CD4-positive, alpha-beta T cell (primary cell): Measurements from ENCODE around the gene DDN. TPM values are rescaled to one million over a fixed set of nuclear protein-coding genes. Genes with fewer than 3 reads are reported as not detected.

ENCODE experiments used
- ATAC-seq: fragments of 200-7000 bp; cut with Tn5 transposase; one replicate; pipeline ENCODE4 v1.10.0; 2022; ENCODE audit warnings: mild to moderate bottlenecking; ENCODE audit not compliant: poor library complexity
- CTCF ChIA-PET: fragments of 350-600 bp; sonication (Branson Sonifier 250); formaldehyde crosslinking; loops from one replicate; lab custom pipeline; 2021; ENCODE audit warnings: antibody characterized with exemption, inconsistent platforms; lab: Charles Lee
- POLR2A ChIA-PET: fragments of 350-600 bp; sonication (Branson Sonifier 250); formaldehyde crosslinking; loops from one replicate; lab custom pipeline; 2021; ENCODE audit warnings: antibody characterized with exemption, inconsistent platforms; lab: Charles Lee
- DNase-seq, 14 experiments: peaks; one replicate each; pipeline ENCODE4 v3.0.0-alpha.2; 2013 to 2020; ENCODE audit warnings: mixed read lengths in 2 of 14
- H3K27ac ChIP-seq, 2 donors: one replicate each; pipeline versions ENCODE4 v1.5.1 to v1.7.0; 2013; ENCODE audit warnings: low read length in 2 of 2, low read depth in 1 of 2, mild to moderate bottlenecking in 1 of 2
- H3K27me3 ChIP-seq, 2 experiments: 1 replicate in 1 of 2; 2 replicates in 1 of 2; pipeline versions ENCODE4 v1.6.1 to v1.7.0; 2013; ENCODE audit warnings: low read length in 2 of 2, control low read depth in 1 of 2, mild to moderate bottlenecking in 1 of 2, moderate library complexity in 1 of 2; ENCODE audit not compliant: insufficient read depth in 2 of 2, control insufficient read depth in 1 of 2
- H3K36me3 ChIP-seq: one replicate; pipeline ENCODE4 v1.6.1; 2013; ENCODE audit warnings: low read length, control low read depth; ENCODE audit not compliant: insufficient read depth
- H3K4me1 ChIP-seq: one replicate; pipeline ENCODE4 v1.6.1; 2013; ENCODE audit warnings: low read length, control low read depth; ENCODE audit not compliant: insufficient read depth
- H3K4me3 ChIP-seq: one replicate; pipeline ENCODE4 v1.5.1; 2013; ENCODE audit warnings: mild to moderate bottlenecking, low read length, moderate library complexity
- H3K9me3 ChIP-seq, 2 experiments: 1 replicate in 1 of 2; 2 replicates in 1 of 2; pipeline versions ENCODE4 v1.6.1 to v1.7.0; 2013; ENCODE audit warnings: low read length in 2 of 2, mild to moderate bottlenecking in 2 of 2, control low read depth in 1 of 2, moderate library complexity in 1 of 2; ENCODE audit not compliant: control insufficient read depth in 1 of 2, insufficient read depth in 1 of 2
- H3K27ac Mint-ChIP-seq: one replicate; pipeline ENCODE4 v1.8.0; 2020; ENCODE audit warnings: mixed read lengths
- H3K27me3 Mint-ChIP-seq: one replicate; pipeline ENCODE4 v1.8.0; 2021; ENCODE audit warnings: mixed read lengths
- H3K36me3 Mint-ChIP-seq: one replicate; pipeline ENCODE4 v1.8.0; 2021; ENCODE audit warnings: low read depth, mixed read lengths
- H3K4me1 Mint-ChIP-seq: one replicate; pipeline ENCODE4 v1.8.0; 2021; ENCODE audit warnings: low read depth, mixed read lengths
- H3K4me3 Mint-ChIP-seq: one replicate; pipeline ENCODE4 v1.8.0; 2020; ENCODE audit warnings: mild to moderate bottlenecking, mixed read lengths
- H3K9me3 Mint-ChIP-seq: one replicate; pipeline ENCODE4 v1.8.0; 2020; ENCODE audit warnings: mixed read lengths
- CTCF ChIP-seq: fragments of 200-600 bp; IDR thresholded peaks from one replicate; pipeline ENCODE4 v1.8.0; 2022; ENCODE audit warnings: antibody characterized with exemption, mild to moderate bottlenecking
- intact Hi-C, 2 experiments: fragments of 100-400 bp; cut with DNase I in 1 of 2; cut with micrococcal nuclease in 1 of 2; formaldehyde crosslinking; loops; one replicate each; pipeline versions ENCODE4 v1.15.1 to v1.9.0; 2023 to 2025; cut with DNase I, micrococcal nuclease
- total RNA-seq, 174 experiments: library from RNA in 2 of 174; stranded (reverse) in 2 of 174; gene quantifications; one replicate each; pipeline ENCODE4 v1.2.3 and lab custom pipeline; 2021 to 2026

The DDN gene
- total RNA-seq, 2 experiments from 2014 or later: 0.30 to 0.47 TPM

- Histone ChIP-seq H3K27me3 (peaks cover 14% of the 10 kb centered on the region in 2 experiments), H3K36me3 (no peaks in the 10 kb centered on the region), H3K27ac (no peak overlapping the region), H3K9me3 (no peaks in the 10 kb centered on the region), H3K4me3 (no peak overlapping the region), H3K4me1 (peaks cover 25% of the 10 kb centered on the region)
- ChIA-PET CTCF (interaction anchor here (1.8 to 5.7 kb wide), 3 partner anchors 12 to 41 kb away, joined by 5 to 34 read pairs (median 22); partner anchors contain the start of genes FKBP11 and WNT1), POLR2A (interaction anchor here (1.0 to 1.2 kb wide), 2 partner anchors 9 to 12 kb away, joined by 4 read pairs; partner anchors contain the start of genes ARF3 and WNT1)
- Mint-ChIP-seq H3K27ac (no peak overlapping the region), H3K4me3 (no peak overlapping the region), H3K4me1 (peaks cover 15% of the 10 kb centered on the region), H3K36me3 (no peaks in the 10 kb centered on the region), H3K27me3 (peaks cover 17% of the 10 kb centered on the region), H3K9me3 (no peaks in the 10 kb centered on the region)
- intact Hi-C loops: no loop called here
- no peak for TF ChIP-seq CTCF
- DNase-seq (no peak), ATAC-seq (no peak)
Measured at GRCh38 chr12:48966177-48966895, 32.8 kb downstream of the DDN start.

GRCh38 chr12:48965298-48965838 is 33.8 kb downstream of the DDN start:
- H3K36me3 Mint-ChIP-seq: no peaks in the 10 kb centered on the region
- Histone ChIP-seq H3K4me3 (no peak overlapping the region), H3K4me1 (peaks cover 15% of the 10 kb centered on the region), H3K9me3 (no peaks in the 10 kb centered on the region), H3K27ac (no peak overlapping the region), H3K36me3 (no peaks in the 10 kb centered on the region), H3K27me3 (peaks cover 4 to 5% of the 10 kb centered on the region in 2 experiments)
- H3K4me1 Mint-ChIP-seq: peaks cover 5% of the 10 kb centered on the region
- no peak for TF ChIP-seq CTCF
- no peaks in the 10 kb centered on the region for H3K9me3 Mint-ChIP-seq
- no peak for ATAC-seq
- intact Hi-C loops: no loop called here
- peaks cover 14% of the 10 kb centered on the region for H3K27me3 Mint-ChIP-seq
- ChIA-PET CTCF (no interaction called here), POLR2A (no interaction called here)
- H3K27ac Mint-ChIP-seq: no peak overlapping the region
- no peak for DNase-seq
- no peak overlapping the region for H3K4me3 Mint-ChIP-seq

- ATAC-seq (no peak), DNase-seq (no peak)
- Mint-ChIP-seq H3K4me1 (peaks cover 13% of the 10 kb centered on the region), H3K9me3 (no peaks in the 10 kb centered on the region), H3K27me3 (peaks cover 10% of the 10 kb centered on the region), H3K4me3 (no peak overlapping the region), H3K27ac (no peak overlapping the region), H3K36me3 (peaks cover 8% of the 10 kb centered on the region)
- POLR2A ChIA-PET: no interaction called here
- Histone ChIP-seq H3K27me3 (no peaks in the 10 kb centered on the region), H3K4me3 (no peak overlapping the region), H3K27ac (no peak overlapping the region), H3K9me3 (no peaks in the 10 kb centered on the region), H3K4me1 (peaks cover 11% of the 10 kb centered on the region), H3K36me3 (no peaks in the 10 kb centered on the region)
- intact Hi-C loops: loop anchor here in 1 of 2 experiments (1.0 kb wide), 1 partner anchor 38 kb away; no protein-coding TSS in a partner anchor
- no peak for TF ChIP-seq CTCF
- CTCF ChIA-PET: interaction anchor here (0.8 to 1.6 kb wide), 2 partner anchors 16 to 26 kb away, joined by 3 to 4 read pairs; partner anchors contain the start of gene WNT1
Measured at GRCh38 chr12:48961801-48962200, 37.4 kb downstream of the DDN start.
